HG03108 (cell line): ENCODE results near the gene MAN2A2.
"Not testable (repeated sequence)": the region's sequence is repeated elsewhere in the genome, so short reads cannot be mapped to it uniquely, and the experiment has no call there.

Source experiments
- ATAC-seq: cut with Tn5 transposase; IDR thresholded peaks from one replicate; pipeline ENCODE4 v1.9.1; 2021; ENCODE audit warnings: moderate library complexity; ENCODE audit not compliant: unreplicated experiment

MAN2A2 gene

GRCh38 chr15:90902040-90902839 is 862 bp upstream of the MAN2A2 start:
- ATAC-seq, result peak; percentile 73

- ATAC-seq, result no peak
These were observed 833 bp downstream of the MAN2A2 start for GRCh38 chr15:90903733-90904536.

GRCh38 chr15:90904746-90905145 is 1.6 kb downstream of the MAN2A2 start:
- ATAC-seq, result no peak

- ATAC-seq, result no peak
These were observed 2.4 kb downstream of the MAN2A2 start for GRCh38 chr15:90905306-90906180.

GRCh38 chr15:90906181-90906849 is 3.2 kb downstream of the MAN2A2 start:
- no peak for ATAC-seq

- ATAC-seq, result no peak
These were observed 4.1 kb downstream of the MAN2A2 start for GRCh38 chr15:90907051-90907660.

- no peak for ATAC-seq
These were observed 4.9 kb downstream of the MAN2A2 start for GRCh38 chr15:90907838-90908507.

GRCh38 chr15:90909449-90909848 is 6.3 kb downstream of the MAN2A2 start:
- not testable (repeated sequence) for ATAC-seq

GRCh38 chr15:90909976-90910375 is 6.9 kb downstream of the MAN2A2 start:
- ATAC-seq, result no peak

- no peak for ATAC-seq
These were observed 7.6 kb downstream of the MAN2A2 start for GRCh38 chr15:90910441-90911301.

- ATAC-seq, result no peak
These were observed 8.2 kb downstream of the MAN2A2 start for GRCh38 chr15:90911302-90911623.

GRCh38 chr15:90911906-90912769 is 9.0 kb downstream of the MAN2A2 start:
- no peak for ATAC-seq

GRCh38 chr15:90912770-90913075 is 9.6 kb downstream of the MAN2A2 start:
- ATAC-seq, result no peak

- ATAC-seq, result no peak
These were observed 10.4 kb downstream of the MAN2A2 start for GRCh38 chr15:90913398-90913944.

- ATAC-seq, result no peak
These were observed 11.4 kb downstream of the MAN2A2 start for GRCh38 chr15:90914305-90915080.

GRCh38 chr15:90915216-90915807 is 12.2 kb downstream of the MAN2A2 start:
- no peak for ATAC-seq
